BE2C (cell line): ENCODE data around the gene GNG7.
"Not testable (repeated sequence)": the region's sequence is repeated elsewhere in the genome, so short reads cannot be mapped to it uniquely, and the experiment has no call there.

Experiments used
- DNase-seq: peaks from one replicate; pipeline ENCODE4 v3.0.0-alpha.2; 2020
- H3K27me3 ChIP-seq: fragments of 250-450 bp; sonication (Bioruptor Pico); 2 replicates; pipeline ENCODE4 v1.5.1; 2020; ENCODE audit warnings: mild to moderate bottlenecking
- H3K36me3 ChIP-seq: fragments of 250-450 bp; sonication (Bioruptor Pico); 2 replicates; pipeline ENCODE4 v1.5.1; 2020; ENCODE audit warnings: mild to moderate bottlenecking
- H3K4me1 ChIP-seq: fragments of 250-450 bp; sonication (Bioruptor Pico); 2 replicates; pipeline ENCODE4 v1.5.1; 2020
- H3K4me3 ChIP-seq: 2 replicates; pipeline ENCODE4 v1.5.1; 2011; ENCODE audit warnings: low read depth, low read length
- H3K9me3 ChIP-seq: fragments of 250-450 bp; sonication (Bioruptor Pico); 2 replicates; pipeline ENCODE4 v1.5.1; 2020
- TF ChIP-seq, protein P1 (sequence below): IDR thresholded peaks from 2 replicates; pipeline ENCODE4 v1.5.1; 2012; ENCODE audit warnings: mild to moderate bottlenecking, low read depth, low read length

GNG7 gene

DNA sequence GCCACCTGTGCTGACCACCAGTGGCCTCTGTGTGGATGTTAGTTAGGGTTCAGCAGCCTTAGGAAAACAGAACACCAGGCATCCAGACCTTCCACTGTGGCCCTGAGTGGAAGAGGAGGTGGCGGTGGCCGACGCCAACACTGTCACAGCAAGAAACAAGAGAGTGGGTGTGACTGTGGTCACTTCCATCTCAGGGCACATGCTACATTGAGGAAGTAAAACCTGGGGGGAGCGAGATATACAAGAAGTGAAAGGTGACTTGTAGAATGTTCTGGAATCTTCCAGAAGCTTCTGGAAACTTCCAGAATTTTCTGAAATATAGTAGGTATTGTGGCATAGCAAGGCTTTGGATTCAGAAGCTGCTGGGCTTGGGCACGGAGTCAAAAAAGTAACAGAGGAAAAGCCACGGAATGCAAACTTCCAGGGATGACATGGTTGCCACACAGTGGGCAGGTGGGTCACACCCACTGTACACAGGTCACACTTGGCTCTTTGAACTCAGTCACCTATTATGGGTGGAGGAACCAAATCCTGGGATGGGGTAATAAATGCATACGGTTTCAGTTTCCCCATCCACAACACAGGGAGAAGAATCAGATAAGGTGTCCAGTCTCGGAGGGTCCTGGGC is 24.3 kb downstream of the GNG7 start:
- no peaks in the 10 kb centered on the region for H3K9me3 ChIP-seq
- TF ChIP-seq, protein P1, sequence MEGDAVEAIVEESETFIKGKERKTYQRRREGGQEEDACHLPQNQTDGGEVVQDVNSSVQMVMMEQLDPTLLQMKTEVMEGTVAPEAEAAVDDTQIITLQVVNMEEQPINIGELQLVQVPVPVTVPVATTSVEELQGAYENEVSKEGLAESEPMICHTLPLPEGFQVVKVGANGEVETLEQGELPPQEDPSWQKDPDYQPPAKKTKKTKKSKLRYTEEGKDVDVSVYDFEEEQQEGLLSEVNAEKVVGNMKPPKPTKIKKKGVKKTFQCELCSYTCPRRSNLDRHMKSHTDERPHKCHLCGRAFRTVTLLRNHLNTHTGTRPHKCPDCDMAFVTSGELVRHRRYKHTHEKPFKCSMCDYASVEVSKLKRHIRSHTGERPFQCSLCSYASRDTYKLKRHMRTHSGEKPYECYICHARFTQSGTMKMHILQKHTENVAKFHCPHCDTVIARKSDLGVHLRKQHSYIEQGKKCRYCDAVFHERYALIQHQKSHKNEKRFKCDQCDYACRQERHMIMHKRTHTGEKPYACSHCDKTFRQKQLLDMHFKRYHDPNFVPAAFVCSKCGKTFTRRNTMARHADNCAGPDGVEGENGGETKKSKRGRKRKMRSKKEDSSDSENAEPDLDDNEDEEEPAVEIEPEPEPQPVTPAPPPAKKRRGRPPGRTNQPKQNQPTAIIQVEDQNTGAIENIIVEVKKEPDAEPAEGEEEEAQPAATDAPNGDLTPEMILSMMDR, result no peak
- H3K36me3 ChIP-seq, result no peaks in the 10 kb centered on the region
- H3K27me3 ChIP-seq, result peaks cover 26% of the 10 kb centered on the region
- DNase-seq, result no peak
- H3K4me1 ChIP-seq, result no peaks in the 10 kb centered on the region
- H3K4me3 ChIP-seq, result no peak overlapping the region

DNA sequence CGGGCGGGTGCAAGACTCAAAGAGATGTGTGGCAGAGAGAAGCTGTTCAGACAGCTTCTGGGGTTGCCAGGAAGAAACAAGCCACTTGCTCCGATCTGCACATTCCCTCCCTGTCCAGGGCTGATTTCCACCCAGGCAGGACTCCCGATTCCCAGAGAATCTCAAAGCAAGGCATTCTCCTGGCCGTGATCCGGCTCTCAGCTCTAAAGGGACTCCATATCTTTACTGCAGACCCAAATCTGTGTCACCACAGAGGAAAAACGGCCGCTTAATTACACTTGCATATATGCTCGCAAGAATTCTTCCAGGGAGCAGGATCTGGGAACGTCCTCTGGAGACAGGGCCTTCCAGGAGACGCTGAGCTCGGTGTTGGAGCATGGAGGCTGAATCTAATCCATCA is 25.7 kb downstream of the GNG7 start:
- Histone ChIP-seq H3K4me1 (no peaks in the 10 kb centered on the region), H3K4me3 (no peak overlapping the region), H3K9me3 (no peaks in the 10 kb centered on the region), H3K27me3 (peaks cover 26% of the 10 kb centered on the region), H3K36me3 (no peaks in the 10 kb centered on the region)
- DNase-seq, result no peak
- TF ChIP-seq, protein P1, result no peak

GRCh38 chr19:2675892-2676291 is 26.6 kb downstream of the GNG7 start:
- no peak for DNase-seq
- peaks cover 26% of the 10 kb centered on the region for H3K27me3 ChIP-seq
- no peak overlapping the region for H3K4me3 ChIP-seq
- H3K4me1 ChIP-seq, result no peaks in the 10 kb centered on the region
- H3K9me3 ChIP-seq, result no peaks in the 10 kb centered on the region
- TF ChIP-seq, protein P1, result no peak
- H3K36me3 ChIP-seq, result no peaks in the 10 kb centered on the region

GRCh38 chr19:2670217-2670616 is 32.3 kb downstream of the GNG7 start:
- Histone ChIP-seq H3K27me3 (peaks cover 9% of the 10 kb centered on the region), H3K36me3 (no peaks in the 10 kb centered on the region)

GRCh38 chr19:2668175-2668763 is 34.2 kb downstream of the GNG7 start:
- H3K4me1 ChIP-seq, result no peaks in the 10 kb centered on the region
- H3K36me3 ChIP-seq, result no peaks in the 10 kb centered on the region
- no peak for DNase-seq
- no peaks in the 10 kb centered on the region for H3K27me3 ChIP-seq
- TF ChIP-seq, protein P1, result no peak
- H3K4me3 ChIP-seq, result no peak overlapping the region
- H3K9me3 ChIP-seq, result no peaks in the 10 kb centered on the region

More at GRCh38 chr19:2670217-2670616, 32.3 kb downstream of the GNG7 start:
- Histone ChIP-seq H3K9me3 (no peaks in the 10 kb centered on the region), H3K4me3 (no peak overlapping the region), H3K4me1 (no peaks in the 10 kb centered on the region)
- TF ChIP-seq, protein P1, result no peak
- no peak for DNase-seq

DNA sequence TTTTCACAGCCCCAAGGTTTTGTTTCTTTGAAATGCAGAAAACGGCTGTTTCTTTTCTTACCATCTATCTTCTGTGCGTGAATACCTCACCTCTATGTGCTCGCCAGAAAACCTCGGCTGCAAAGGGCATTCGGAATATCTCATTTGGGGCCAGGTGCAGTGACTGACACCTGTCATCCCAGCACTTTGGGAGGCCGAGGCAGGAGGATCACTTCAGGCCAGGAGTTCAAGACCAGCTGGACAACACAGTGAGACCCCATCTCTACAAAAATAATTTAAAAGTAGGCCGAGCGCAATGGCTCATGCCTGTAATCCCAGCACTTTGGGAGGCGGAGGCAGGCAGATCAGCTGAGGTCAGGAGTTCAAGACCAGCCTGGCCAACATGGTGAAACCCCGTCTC is 35.1 kb downstream of the GNG7 start:
- not testable (repeated sequence) for H3K36me3 ChIP-seq, DNase-seq, H3K4me3 ChIP-seq, H3K27me3 ChIP-seq, H3K9me3 ChIP-seq, H3K4me1 ChIP-seq
